Activated T-cell treated with anti-CD3 and anti-CD28 coated beads, Interleukin-2, amount 50 U/mL, for 72 hours (primary cell): ENCODE results near the gene PSME4. TPM values are rescaled to one million over a fixed set of nuclear protein-coding genes. Genes with fewer than 3 reads are reported as not detected.

Experiments used
- ATAC-seq, 2 donors: fragments of 150-1000 bp; cut with Tn5 transposase; replicated peaks in 1 of 2; 2 replicates each; pipeline ENCODE4 v1.10.0; 2021; ENCODE audit warnings: moderate library complexity in 2 of 2, mild to moderate bottlenecking in 1 of 2
- DNase-seq, 2 donors: peaks; one replicate each; pipeline ENCODE4 v3.0.0; 2021 to 2022; ENCODE audit warnings: mixed read lengths in 1 of 2
- H3K27ac Mint-ChIP-seq: one replicate; pipeline ENCODE4 v1.8.0; 2022; ENCODE audit warnings: mild to moderate bottlenecking, moderate library complexity, mixed read lengths
- H3K27me3 Mint-ChIP-seq: one replicate; pipeline ENCODE4 v1.8.0; 2022; ENCODE audit warnings: low read depth, mixed read lengths
- H3K36me3 Mint-ChIP-seq, 2 donors: one replicate each; pipeline ENCODE4 v1.8.0; 2022; ENCODE audit warnings: mixed read lengths in 2 of 2, mild to moderate bottlenecking in 1 of 2; ENCODE audit not compliant: insufficient read depth in 2 of 2
- H3K4me1 Mint-ChIP-seq: one replicate; pipeline ENCODE4 v1.8.0; 2022; ENCODE audit warnings: low read depth, mixed read lengths
- H3K4me3 Mint-ChIP-seq, 2 donors: one replicate each; pipeline ENCODE4 v1.8.0; 2022; ENCODE audit warnings: mild to moderate bottlenecking in 2 of 2, mixed read lengths in 2 of 2, moderate library complexity in 2 of 2
- H3K9me3 Mint-ChIP-seq, 2 donors: one replicate each; pipeline ENCODE4 v1.8.0; 2022; ENCODE audit warnings: mixed read lengths in 2 of 2
- total RNA-seq, 2 donors: library from RNA; stranded (reverse); gene quantifications; one replicate each; pipeline ENCODE4 v1.2.3, GENCODE V29; 2022

Gene PSME4
- total RNA-seq, 2 donors from 2014 or later: 36.9 to 39.5 TPM

- peaks cover 6 to 13% of the 10 kb centered on the region in 2 donors for H3K36me3 Mint-ChIP-seq
- H3K4me3 Mint-ChIP-seq: no peak overlapping the region
- no peaks in the 10 kb centered on the region for H3K27me3 Mint-ChIP-seq
- H3K9me3 Mint-ChIP-seq: no peaks in the 10 kb centered on the region
- DNase-seq (no peak), ATAC-seq (no peak)
- peaks cover 13% of the 10 kb centered on the region for H3K4me1 Mint-ChIP-seq
- H3K27ac Mint-ChIP-seq: no peak overlapping the region
Observed at GRCh38 chr2:53901192-53901591, 69.6 kb downstream of the PSME4 start.

- H3K4me3 Mint-ChIP-seq: no peak overlapping the region
- no peaks in the 10 kb centered on the region for H3K27me3 Mint-ChIP-seq
- peaks cover 13% of the 10 kb centered on the region for H3K4me1 Mint-ChIP-seq
- H3K27ac Mint-ChIP-seq: no peak overlapping the region
- no peak for DNase-seq
- no peaks in the 10 kb centered on the region for H3K9me3 Mint-ChIP-seq
- peak; percentile 77 to 100 for ATAC-seq
- H3K36me3 Mint-ChIP-seq: peaks cover 4 to 22% of the 10 kb centered on the region in 2 donors
Observed at GRCh38 chr2:53896864-53897263, 73.9 kb downstream of the PSME4 start.

DNA sequence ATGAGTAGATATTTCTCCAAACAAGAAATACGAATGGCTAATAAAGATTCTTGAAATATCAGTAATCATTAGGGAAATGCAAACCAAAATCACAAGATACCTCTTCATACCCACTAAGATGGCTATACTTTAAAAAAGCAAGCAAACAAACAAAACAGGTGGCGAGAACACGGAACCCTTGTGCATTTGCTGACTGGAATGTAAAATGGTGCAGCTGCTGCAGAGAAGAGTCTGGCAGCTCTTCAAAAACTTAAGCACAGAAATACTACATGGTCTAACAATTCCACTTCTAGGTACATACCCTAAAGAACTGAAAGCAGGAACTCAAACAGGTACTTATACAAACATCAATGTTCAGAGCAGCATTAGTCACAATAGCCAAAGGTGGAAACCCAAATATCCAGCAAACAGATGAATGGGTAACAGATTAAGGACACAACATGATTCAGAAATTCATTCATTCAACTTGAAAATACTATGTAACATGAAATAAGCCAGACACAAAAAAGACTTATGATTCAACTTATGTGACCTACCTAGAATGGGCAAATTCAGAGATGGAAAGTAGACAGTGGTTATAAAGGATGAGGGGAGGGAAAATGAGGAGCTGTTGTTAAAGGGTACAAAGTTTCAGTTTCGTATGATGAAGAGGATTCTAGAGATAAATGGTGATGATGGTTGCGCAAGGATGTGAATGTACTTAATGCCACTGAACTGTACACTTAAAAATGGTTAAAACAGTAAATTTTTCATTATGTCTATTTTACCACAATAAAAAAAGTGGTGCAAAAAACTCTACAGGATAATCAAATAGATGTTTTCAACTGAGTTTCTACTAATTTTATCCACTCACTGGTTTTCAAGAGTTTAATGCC is 84.2 kb downstream of the PSME4 start:
- ATAC-seq (peak; percentile 80 to 81), DNase-seq (no peak)
- peaks cover 5 to 18% of the 10 kb centered on the region in 2 donors for H3K36me3 Mint-ChIP-seq
- peaks cover 27% of the 10 kb centered on the region for H3K4me1 Mint-ChIP-seq
- H3K4me3 Mint-ChIP-seq: peak overlapping the region in 1 of 2 donors; percentile 4
- no peaks in the 10 kb centered on the region for H3K27me3 Mint-ChIP-seq
- peak overlapping the region; percentile 10 for H3K27ac Mint-ChIP-seq
- H3K9me3 Mint-ChIP-seq: no peaks in the 10 kb centered on the region

- Mint-ChIP-seq H3K4me3 (no peak overlapping the region), H3K9me3 (no peaks in the 10 kb centered on the region), H3K36me3 (peaks cover 4 to 16% of the 10 kb centered on the region in 2 donors), H3K27ac (peak overlapping the region; percentile 50), H3K4me1 (peaks cover 34% of the 10 kb centered on the region), H3K27me3 (no peaks in the 10 kb centered on the region)
- ATAC-seq (peak; percentile 23 to 50), DNase-seq (no peak)
Observed at GRCh38 chr2:53884883-53885282, 85.9 kb downstream of the PSME4 start.

- no peak overlapping the region for H3K27ac Mint-ChIP-seq
- H3K27me3 Mint-ChIP-seq: no peaks in the 10 kb centered on the region
- H3K4me3 Mint-ChIP-seq: no peak overlapping the region
- no peak for DNase-seq
- peaks cover 4 to 14% of the 10 kb centered on the region in 2 donors for H3K36me3 Mint-ChIP-seq
- H3K9me3 Mint-ChIP-seq: no peaks in the 10 kb centered on the region
- no peak for ATAC-seq
- peaks cover 33% of the 10 kb centered on the region for H3K4me1 Mint-ChIP-seq
Observed at GRCh38 chr2:53881986-53882385, 88.8 kb downstream of the PSME4 start.

DNA sequence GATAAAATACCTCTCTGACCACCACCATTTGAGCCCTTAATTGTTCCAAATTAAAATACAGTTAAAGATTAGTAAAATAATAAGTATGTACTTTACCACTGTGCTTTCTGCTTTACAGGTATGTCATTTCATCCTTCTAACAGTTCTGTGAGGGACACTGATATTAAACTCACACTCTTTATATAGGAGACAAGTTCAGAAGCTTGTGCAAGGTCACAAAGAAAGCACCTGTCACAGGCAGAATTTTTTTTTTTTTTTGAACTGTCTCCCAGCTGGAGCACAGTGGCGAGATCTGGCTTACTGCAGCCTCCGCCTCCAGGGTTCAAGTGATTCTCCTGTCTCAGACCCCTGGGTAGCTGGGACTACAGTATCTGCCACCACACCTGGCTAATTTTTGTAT is 89.4 kb downstream of the PSME4 start:
- ATAC-seq (no peak), DNase-seq (no peak)
- Mint-ChIP-seq H3K27me3 (no peaks in the 10 kb centered on the region), H3K27ac (no peak overlapping the region), H3K36me3 (peaks cover 2 to 11% of the 10 kb centered on the region in 2 donors), H3K4me3 (no peak overlapping the region), H3K4me1 (peaks cover 28% of the 10 kb centered on the region), H3K9me3 (no peaks in the 10 kb centered on the region)

- H3K36me3 Mint-ChIP-seq: peaks cover 2 to 8% of the 10 kb centered on the region in 2 donors
- H3K4me1 Mint-ChIP-seq: peaks cover 22% of the 10 kb centered on the region
- H3K27ac Mint-ChIP-seq: peak overlapping the region; percentile 44
- DNase-seq: no peak
- ATAC-seq: peak in 1 of 2 donors; percentile 25
- no peaks in the 10 kb centered on the region for H3K9me3 Mint-ChIP-seq
- H3K27me3 Mint-ChIP-seq: no peaks in the 10 kb centered on the region
- H3K4me3 Mint-ChIP-seq: no peak overlapping the region
Observed at GRCh38 chr2:53880756-53881155, 90.0 kb downstream of the PSME4 start.

DNA sequence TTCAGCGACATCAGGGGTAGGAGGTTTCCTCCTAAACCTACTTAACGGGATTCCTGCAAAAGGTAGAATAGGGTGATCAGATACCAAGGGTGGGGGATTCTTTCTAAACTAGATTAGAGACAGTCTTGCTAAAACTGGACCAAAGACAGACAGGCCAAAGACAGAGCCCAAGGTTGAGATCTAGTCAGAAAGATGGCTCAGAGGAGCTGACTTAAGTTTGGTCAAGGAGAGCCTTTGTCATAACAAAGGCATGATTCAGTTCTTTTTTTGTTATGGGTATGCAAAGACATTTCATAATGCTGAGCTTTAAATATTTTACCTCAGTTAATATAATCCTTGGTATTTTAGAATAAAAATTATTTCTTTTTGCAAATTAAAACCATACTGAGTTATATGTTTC is 93.2 kb downstream of the PSME4 start:
- DNase-seq: no peak
- Mint-ChIP-seq H3K4me1 (peaks cover 7% of the 10 kb centered on the region), H3K27me3 (no peaks in the 10 kb centered on the region), H3K9me3 (no peaks in the 10 kb centered on the region), H3K36me3 (no peaks in the 10 kb centered on the region), H3K27ac (no peak overlapping the region), H3K4me3 (no peak overlapping the region)
- no peak for ATAC-seq

- Mint-ChIP-seq H3K4me3 (no peak overlapping the region), H3K36me3 (no peaks in the 10 kb centered on the region), H3K4me1 (peaks cover 7% of the 10 kb centered on the region), H3K27me3 (no peaks in the 10 kb centered on the region), H3K9me3 (no peaks in the 10 kb centered on the region), H3K27ac (no peak overlapping the region)
- no peak for DNase-seq
- no peak for ATAC-seq
Observed at GRCh38 chr2:53877112-53877511, 93.7 kb downstream of the PSME4 start.

GRCh38 chr2:53874401-53874950 is 96.3 kb downstream of the PSME4 start:
- H3K36me3 Mint-ChIP-seq: no peaks in the 10 kb centered on the region
- ATAC-seq (no peak), DNase-seq (no peak)
- H3K9me3 Mint-ChIP-seq: no peaks in the 10 kb centered on the region
- peak overlapping the region; percentile 19 for H3K27ac Mint-ChIP-seq
- H3K4me3 Mint-ChIP-seq: no peak overlapping the region
- no peaks in the 10 kb centered on the region for H3K4me1 Mint-ChIP-seq
- no peaks in the 10 kb centered on the region for H3K27me3 Mint-ChIP-seq

DNA sequence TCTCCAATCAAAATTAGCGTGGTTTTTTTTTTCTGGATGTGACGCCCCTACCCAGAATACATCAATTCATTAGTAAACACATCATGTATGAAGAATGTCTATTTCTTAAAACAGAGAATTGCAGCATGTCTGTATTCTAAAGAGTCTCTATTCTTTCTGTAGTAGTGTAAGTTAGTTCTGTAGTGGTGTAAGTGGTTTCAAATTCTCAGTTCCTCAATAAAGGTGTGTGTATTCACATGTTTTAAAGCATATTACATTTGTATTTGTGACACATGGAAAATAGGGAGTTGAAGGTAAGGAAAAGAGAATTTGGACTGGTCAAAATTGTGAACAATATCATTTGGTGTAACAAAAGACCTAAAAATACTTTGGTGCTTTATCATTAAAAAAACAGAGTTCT is 103.0 kb downstream of the PSME4 start:
- no peak overlapping the region for H3K27ac Mint-ChIP-seq
- no peak overlapping the region for H3K4me3 Mint-ChIP-seq
- DNase-seq: no peak
- peaks cover 5 to 11% of the 10 kb centered on the region in 2 donors for H3K36me3 Mint-ChIP-seq
- no peak for ATAC-seq
- H3K4me1 Mint-ChIP-seq: peaks cover 1% of the 10 kb centered on the region
- no peaks in the 10 kb centered on the region for H3K27me3 Mint-ChIP-seq
- H3K9me3 Mint-ChIP-seq: no peaks in the 10 kb centered on the region

GRCh38 chr2:53867169-53867568 is 103.6 kb downstream of the PSME4 start:
- Mint-ChIP-seq H3K9me3 (no peaks in the 10 kb centered on the region), H3K27me3 (no peaks in the 10 kb centered on the region), H3K36me3 (peaks cover 5 to 11% of the 10 kb centered on the region in 2 donors), H3K4me3 (no peak overlapping the region), H3K4me1 (peaks cover 5% of the 10 kb centered on the region), H3K27ac (no peak overlapping the region)
- DNase-seq (no peak), ATAC-seq (no peak)

- Mint-ChIP-seq H3K9me3 (no peaks in the 10 kb centered on the region), H3K27ac (no peak overlapping the region), H3K36me3 (peaks cover 5 to 11% of the 10 kb centered on the region in 2 donors), H3K4me3 (no peak overlapping the region), H3K4me1 (peaks cover 12% of the 10 kb centered on the region), H3K27me3 (no peaks in the 10 kb centered on the region)
- ATAC-seq (no peak), DNase-seq (no peak)
Observed at GRCh38 chr2:53865962-53866361, 104.8 kb downstream of the PSME4 start.
